HG02938 (cell line): ENCODE measurements around the gene CACTIN.
"Not testable (repeated sequence)": the region's sequence is repeated elsewhere in the genome, so short reads cannot be mapped to it uniquely, and the experiment has no call there.

Source experiments
- ATAC-seq: cut with Tn5 transposase; IDR thresholded peaks from one replicate; pipeline ENCODE4 v1.9.1; 2021; ENCODE audit warnings: mild to moderate bottlenecking, moderate library complexity; ENCODE audit not compliant: unreplicated experiment

CACTIN gene

GRCh38 chr19:3626473-3627350 is at the start of gene CACTIN:
CACTIN (minus strand) TSS chr19:3626790; CDS start chr19:3626762, 28 bp downstream.
- ATAC-seq: peak; percentile 85

GRCh38 chr19:3674784-3675543 is 48.4 kb upstream of the CACTIN start:
- ATAC-seq: no peak

GRCh38 chr19:3673506-3674439 is 47.2 kb upstream of the CACTIN start:
- ATAC-seq: no peak

GRCh38 chr19:3672993-3673392 is 46.4 kb upstream of the CACTIN start:
- no peak for ATAC-seq

- ATAC-seq: no peak
These were observed 46.0 kb upstream of the CACTIN start for GRCh38 chr19:3672575-3672948.

- no peak for ATAC-seq
These were observed 45.3 kb upstream of the CACTIN start for GRCh38 chr19:3671680-3672574.

GRCh38 chr19:3670796-3671679 is 44.4 kb upstream of the CACTIN start:
- no peak for ATAC-seq

GRCh38 chr19:3669947-3670795 is 43.6 kb upstream of the CACTIN start:
- no peak for ATAC-seq

GRCh38 chr19:3669082-3669946 is 42.7 kb upstream of the CACTIN start:
- no peak for ATAC-seq

- no peak for ATAC-seq
These were observed 41.9 kb upstream of the CACTIN start for GRCh38 chr19:3668331-3669081.

- ATAC-seq: no peak
These were observed 41.2 kb upstream of the CACTIN start for GRCh38 chr19:3667766-3668165.

- no peak for ATAC-seq
These were observed 40.5 kb upstream of the CACTIN start for GRCh38 chr19:3667037-3667638.

GRCh38 chr19:3666545-3666856 is 39.9 kb upstream of the CACTIN start:
- ATAC-seq: not testable (repeated sequence)

- no peak for ATAC-seq
These were observed 39.3 kb upstream of the CACTIN start for GRCh38 chr19:3665681-3666544.
